SU-DHL-6 (cell line): Measurements from ENCODE around the gene METTL24.

Experiments used
- EZH2phosphoT487 ChIP-seq: fragments of 200-600 bp; sonication (generic), shearing (Covaris generic); conservative IDR thresholded peaks from 2 replicates; pipeline ENCODE4 v1.6.1; 2018; ENCODE audit warnings: mild to moderate bottlenecking, antibody characterized with exemption, low read length, moderate library complexity, mixed read lengths
- TF ChIP-seq, protein P1 (sequence below): fragments of 200-600 bp; sonication (generic); IDR thresholded peaks from one replicate; pipeline ENCODE4 v1.5.1; 2017; ENCODE audit warnings: antibody characterized with exemption, mild to moderate bottlenecking, low read length, moderate library complexity; ENCODE audit not compliant: insufficient read depth, poor library complexity, severe bottlenecking

DNA sequence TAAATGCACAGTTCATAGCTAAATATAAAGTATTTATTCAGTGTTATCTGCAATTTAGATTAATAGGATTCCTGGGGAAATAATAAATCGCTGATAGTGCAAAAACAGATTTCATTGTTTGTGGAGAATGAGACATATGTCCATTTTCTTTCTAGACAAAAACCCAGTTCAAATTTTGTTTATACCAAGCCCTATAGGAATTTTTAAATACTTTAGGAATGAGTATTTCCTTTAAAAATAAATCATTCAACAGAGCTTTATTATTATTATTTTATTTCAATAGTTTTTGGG lies 86.5 kb downstream of the METTL24 start:
- TF ChIP-seq, protein P1, sequence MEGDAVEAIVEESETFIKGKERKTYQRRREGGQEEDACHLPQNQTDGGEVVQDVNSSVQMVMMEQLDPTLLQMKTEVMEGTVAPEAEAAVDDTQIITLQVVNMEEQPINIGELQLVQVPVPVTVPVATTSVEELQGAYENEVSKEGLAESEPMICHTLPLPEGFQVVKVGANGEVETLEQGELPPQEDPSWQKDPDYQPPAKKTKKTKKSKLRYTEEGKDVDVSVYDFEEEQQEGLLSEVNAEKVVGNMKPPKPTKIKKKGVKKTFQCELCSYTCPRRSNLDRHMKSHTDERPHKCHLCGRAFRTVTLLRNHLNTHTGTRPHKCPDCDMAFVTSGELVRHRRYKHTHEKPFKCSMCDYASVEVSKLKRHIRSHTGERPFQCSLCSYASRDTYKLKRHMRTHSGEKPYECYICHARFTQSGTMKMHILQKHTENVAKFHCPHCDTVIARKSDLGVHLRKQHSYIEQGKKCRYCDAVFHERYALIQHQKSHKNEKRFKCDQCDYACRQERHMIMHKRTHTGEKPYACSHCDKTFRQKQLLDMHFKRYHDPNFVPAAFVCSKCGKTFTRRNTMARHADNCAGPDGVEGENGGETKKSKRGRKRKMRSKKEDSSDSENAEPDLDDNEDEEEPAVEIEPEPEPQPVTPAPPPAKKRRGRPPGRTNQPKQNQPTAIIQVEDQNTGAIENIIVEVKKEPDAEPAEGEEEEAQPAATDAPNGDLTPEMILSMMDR, result no peak
- TF ChIP-seq EZH2phosphoT487, result no peak
